Progenitor cell of endocrine pancreas (in vitro differentiated cells): Measurements from ENCODE around the gene ARHGAP9. TPM values are rescaled to one million over a fixed set of nuclear protein-coding genes. Genes with fewer than 3 reads are reported as not detected.

Source experiments
- microRNA-seq: library from miRNA; unstranded; fragments of <30 nt; microRNA quantifications from one replicate; pipeline ENCODE4 v1.1.0, GENCODE V29; 2020; ENCODE audit warnings: borderline number of aligned reads; ENCODE audit not compliant: unreplicated experiment
- total RNA-seq: library from RNA; stranded (reverse); gene quantifications from 2 replicates; pipeline ENCODE4 v1.2.1, GENCODE V29; 2021

The ARHGAP9 gene
- total RNA-seq, 1 donor from 2014 or later, result 2.8 TPM

Small RNAs within 50 kb of the gene (microRNA-seq; reads per million reads assigned to microRNA genes)
- 2.4 reads per million for gene MIR616
- gene MIR6758, result 4.8 reads per million

Other genes with a start within 250 kb of the ARHGAP9 start
- 6.0 and 6.1 TPM in 2 replicates for gene STAC3, start 228.7 kb downstream of the ARHGAP9 start, total RNA-seq
- 85.9 and 86.8 TPM in 2 replicates for gene R3HDM2, start 48.8 kb downstream of the ARHGAP9 start, total RNA-seq
- gene INHBC, start 45.1 kb downstream of the ARHGAP9 start, total RNA-seq, result 0.16 TPM in 1 of 2 replicates, not detected in the other
- gene INHBE, start 24.6 kb downstream of the ARHGAP9 start, total RNA-seq, result 1.2 and 2.0 TPM in 2 replicates
- gene GLI1, start 20.1 kb downstream of the ARHGAP9 start, total RNA-seq, result 0.89 and 0.91 TPM in 2 replicates
- 290 and 318 TPM in 2 replicates for gene MARS1, start 8.2 kb upstream of the ARHGAP9 start, total RNA-seq
- gene DDIT3, start 40.6 kb upstream of the ARHGAP9 start, total RNA-seq, result 15.7 and 18.5 TPM in 2 replicates
- gene MBD6, start 43.0 kb upstream of the ARHGAP9 start, total RNA-seq, result 158 and 159 TPM in 2 replicates
- gene DCTN2, start 67.3 kb upstream of the ARHGAP9 start, total RNA-seq, result 144 and 153 TPM in 2 replicates
- gene KIF5A, start 70.2 kb upstream of the ARHGAP9 start, total RNA-seq, result 2.5 and 2.8 TPM in 2 replicates
- gene PIP4K2C, start 111.3 kb upstream of the ARHGAP9 start, total RNA-seq, result 38.4 and 39.0 TPM in 2 replicates
- 79.9 and 83.0 TPM in 2 replicates for gene DTX3, start 125.0 kb upstream of the ARHGAP9 start, total RNA-seq
- 17.0 and 18.4 TPM in 2 replicates for gene ARHGEF25, start 131.6 kb upstream of the ARHGAP9 start, total RNA-seq
- gene B4GALNT1, start 153.3 kb upstream of the ARHGAP9 start, total RNA-seq, result 0.73 and 1.1 TPM in 2 replicates
- 197 and 204 TPM in 2 replicates for gene OS9, start 214.3 kb upstream of the ARHGAP9 start, total RNA-seq